ENCODE measurements around the gene RASL10B.
A peak's percentile ranks its signal among the peaks of the same experiment; 100 is the strongest.

Gene RASL10B

GRCh38 chr17:35735036-35735805, 3.8 kb downstream of the RASL10B start:
- Histone ChIP-seq H3K4me3 (no peak overlapping the region), H3K27ac (no peak overlapping the region), H3K9me3 (no peaks in the 10 kb centered on the region), H3K36me3 (no peaks in the 10 kb centered on the region), H3K27me3 (no peaks in the 10 kb centered on the region), H3K4me1 (peaks cover 0 to 25% (median 17%) of the 10 kb centered on the region in 4 donors)
- TF ChIP-seq CTCF (IDR thresholded peaks at IDR 0.05) = no peak
- no peak for DNase-seq
- intact Hi-C loops (cut with DNase I; ENCODE audit: low total_unique reads) = no loop called here

GRCh38 chr17:35736236-35736635, 4.8 kb downstream of the RASL10B start:
- intact Hi-C loops (cut with DNase I; ENCODE audit: low total_unique reads) = no loop called here
- Histone ChIP-seq H3K4me1 (peaks cover 0 to 19% (median 14%) of the 10 kb centered on the region in 4 donors), H3K9me3 (no peaks in the 10 kb centered on the region), H3K27ac (no peak overlapping the region), H3K36me3 (no peaks in the 10 kb centered on the region), H3K4me3 (no peak overlapping the region), H3K27me3 (peaks cover 0 to 6% of the 10 kb centered on the region in 2 donors)
- no peak for TF ChIP-seq CTCF (IDR thresholded peaks at IDR 0.05)
- DNase-seq = no peak

GRCh38 chr17:35738519-35739133, 7.2 kb downstream of the RASL10B start:
- no peak overlapping the region for H3K27ac ChIP-seq
- H3K4me3 ChIP-seq = no peak overlapping the region
- peaks cover 0 to 30% of the 10 kb centered on the region in 2 donors for H3K27me3 ChIP-seq
- DNase-seq = peak in 1 of 2 donors; percentile 19
- H3K9me3 ChIP-seq = no peaks in the 10 kb centered on the region
- TF ChIP-seq CTCF (IDR thresholded peaks at IDR 0.05) = no peak
- peaks cover 0 to 11% (median 7%) of the 10 kb centered on the region in 4 donors for H3K4me1 ChIP-seq
- H3K36me3 ChIP-seq = no peaks in the 10 kb centered on the region
- intact Hi-C loops (cut with DNase I; ENCODE audit: low total_unique reads) = no loop called here

GRCh38 chr17:35740216-35740615, 8.8 kb downstream of the RASL10B start:
- no peak for TF ChIP-seq CTCF (IDR thresholded peaks at IDR 0.05)
- intact Hi-C loops (cut with DNase I; ENCODE audit: low total_unique reads) = no loop called here
- no peaks in the 10 kb centered on the region for H3K9me3 ChIP-seq
- DNase-seq = peak in 1 of 2 donors; percentile 40
- H3K27ac ChIP-seq = no peak overlapping the region
- H3K4me1 ChIP-seq = peaks cover 0 to 11% (median 7%) of the 10 kb centered on the region in 4 donors
- H3K27me3 ChIP-seq = peaks cover 0 to 44% of the 10 kb centered on the region in 2 donors
- no peak overlapping the region for H3K4me3 ChIP-seq
- H3K36me3 ChIP-seq = no peaks in the 10 kb centered on the region

- H3K4me3 ChIP-seq = peak overlapping the region in 1 of 2 donors; percentile 22
- no peaks in the 10 kb centered on the region for H3K9me3 ChIP-seq
- TF ChIP-seq CTCF (IDR thresholded peaks at IDR 0.05) = no peak
- peaks cover 0 to 11% (median 7%) of the 10 kb centered on the region in 4 donors for H3K4me1 ChIP-seq
- no peaks in the 10 kb centered on the region for H3K36me3 ChIP-seq
- intact Hi-C loops (cut with DNase I; ENCODE audit: low total_unique reads) = no loop called here
- H3K27me3 ChIP-seq = peaks cover 0 to 55% of the 10 kb centered on the region in 2 donors
- DNase-seq = peak in 1 of 2 donors; percentile 60
- H3K27ac ChIP-seq = no peak overlapping the region
Measured at GRCh38 chr17:35740997-35741931, 9.8 kb downstream of the RASL10B start.
